ENCODE measurements around the gene DPP8. TPM values are rescaled to one million over a fixed set of nuclear protein-coding genes. Genes with fewer than 3 reads are reported as not detected.

DPP8 gene
- 10 to 100 TPM; 30.5 to 42.4 (median 41.5) TPM for total RNA-seq

DNA sequence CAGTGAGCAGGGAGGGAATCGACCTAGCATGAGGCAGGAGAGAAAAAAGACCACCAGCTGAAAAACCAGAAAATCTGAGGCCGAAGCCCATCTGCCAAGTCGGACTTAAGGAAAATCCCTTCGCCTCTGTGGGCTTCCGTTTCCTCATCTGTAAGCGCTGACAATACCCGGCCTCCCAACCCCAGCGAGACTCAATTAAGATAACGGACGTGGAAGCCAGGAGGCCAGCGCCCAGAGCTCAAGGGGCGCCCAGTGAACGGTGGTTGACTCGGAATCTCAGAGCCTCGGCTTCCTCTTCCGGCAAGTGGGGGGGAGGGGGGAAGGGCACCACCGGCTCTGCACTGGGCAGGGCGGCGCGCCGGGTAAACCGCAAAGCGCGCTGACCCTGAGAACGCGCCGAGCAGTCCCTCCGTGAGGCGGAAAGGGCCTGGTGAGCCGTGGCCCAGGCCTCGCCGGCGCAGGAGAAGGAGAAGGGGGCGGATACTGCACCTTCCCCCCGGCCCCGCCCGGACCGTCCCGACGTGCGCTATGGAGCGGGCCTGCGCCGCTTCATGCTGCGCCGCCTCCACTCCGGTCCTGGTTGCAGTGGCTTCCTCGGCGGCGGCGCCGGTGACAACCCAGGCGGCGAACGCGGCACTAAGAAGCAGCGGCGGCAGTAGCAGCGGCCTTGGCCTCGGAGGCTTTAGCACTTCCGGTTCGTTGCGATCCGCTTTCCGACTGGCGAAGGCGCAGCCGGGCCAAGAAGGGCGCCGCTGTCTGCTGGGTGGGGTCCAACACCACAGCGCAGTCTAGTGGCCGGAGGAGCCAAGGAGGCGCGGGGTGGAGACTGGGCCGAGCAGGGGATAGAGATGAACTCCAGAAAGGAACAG lies at the start of gene DPP8:
TSS of gene DPP8 (minus strand) at position 693 of the 869 bp plus-strand sequence. CDS start 5,136 bp downstream, outside the sequence.
- peak; percentile 65 to 73 for TF ChIP-seq POLR2A (IDR thresholded peaks at IDR 0.05)
- TF ChIP-seq, protein P1, sequence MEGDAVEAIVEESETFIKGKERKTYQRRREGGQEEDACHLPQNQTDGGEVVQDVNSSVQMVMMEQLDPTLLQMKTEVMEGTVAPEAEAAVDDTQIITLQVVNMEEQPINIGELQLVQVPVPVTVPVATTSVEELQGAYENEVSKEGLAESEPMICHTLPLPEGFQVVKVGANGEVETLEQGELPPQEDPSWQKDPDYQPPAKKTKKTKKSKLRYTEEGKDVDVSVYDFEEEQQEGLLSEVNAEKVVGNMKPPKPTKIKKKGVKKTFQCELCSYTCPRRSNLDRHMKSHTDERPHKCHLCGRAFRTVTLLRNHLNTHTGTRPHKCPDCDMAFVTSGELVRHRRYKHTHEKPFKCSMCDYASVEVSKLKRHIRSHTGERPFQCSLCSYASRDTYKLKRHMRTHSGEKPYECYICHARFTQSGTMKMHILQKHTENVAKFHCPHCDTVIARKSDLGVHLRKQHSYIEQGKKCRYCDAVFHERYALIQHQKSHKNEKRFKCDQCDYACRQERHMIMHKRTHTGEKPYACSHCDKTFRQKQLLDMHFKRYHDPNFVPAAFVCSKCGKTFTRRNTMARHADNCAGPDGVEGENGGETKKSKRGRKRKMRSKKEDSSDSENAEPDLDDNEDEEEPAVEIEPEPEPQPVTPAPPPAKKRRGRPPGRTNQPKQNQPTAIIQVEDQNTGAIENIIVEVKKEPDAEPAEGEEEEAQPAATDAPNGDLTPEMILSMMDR (IDR thresholded peaks at IDR 0.05) = peak; percentile 70 to 92 (median 85)
- peaks cover 5 to 22% (median 8%) of the 10 kb centered on the region in 4 donors for H3K4me1 ChIP-seq
- peak within 1 kb of the TSS; percentile 88 to 100 (median 94) for H3K4me3 ChIP-seq
- H3K27me3 ChIP-seq = no peaks in the 10 kb centered on the region
- peak; percentile 92 to 96 (median 95) for DNase-seq
- no peaks in the 10 kb centered on the region for H3K9me3 ChIP-seq
- no peaks in the 10 kb centered on the region for H3K36me3 ChIP-seq
- peak within 1 kb of the TSS; percentile 88 to 97 (median 92) for H3K27ac ChIP-seq

DNA sequence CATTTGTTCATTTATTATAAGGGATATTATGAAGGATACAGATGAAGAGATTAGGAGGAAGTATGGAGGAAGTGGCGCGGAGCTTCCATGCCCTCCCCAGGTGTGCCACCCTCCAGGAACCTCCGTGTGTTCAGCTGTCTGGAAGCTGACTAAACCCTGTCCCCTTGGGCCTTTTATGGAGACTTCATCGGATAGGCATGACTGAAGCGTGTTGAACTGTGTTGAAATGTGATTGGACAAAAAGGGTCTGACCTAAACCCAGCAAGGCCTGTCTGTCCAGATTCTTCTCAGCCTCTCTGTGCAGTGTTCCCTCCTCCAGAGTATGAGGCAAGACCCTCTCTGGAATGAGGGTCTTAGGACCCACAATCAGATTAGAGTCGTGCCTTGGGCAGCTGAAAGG lies 44.4 kb upstream of the DPP8 start:
- Histone ChIP-seq H3K36me3 (peaks cover 0 to 32% (median 0%) of the 10 kb centered on the region in 3 donors), H3K27me3 (no peaks in the 10 kb centered on the region), H3K9me3 (no peaks in the 10 kb centered on the region), H3K27ac (no peak overlapping the region), H3K4me3 (no peak overlapping the region), H3K4me1 (no peaks in the 10 kb centered on the region)
- TF ChIP-seq POLR2A (IDR thresholded peaks at IDR 0.05) = no peak
- TF ChIP-seq, protein P1 (IDR thresholded peaks at IDR 0.05) = no peak
- DNase-seq = no peak

DNA sequence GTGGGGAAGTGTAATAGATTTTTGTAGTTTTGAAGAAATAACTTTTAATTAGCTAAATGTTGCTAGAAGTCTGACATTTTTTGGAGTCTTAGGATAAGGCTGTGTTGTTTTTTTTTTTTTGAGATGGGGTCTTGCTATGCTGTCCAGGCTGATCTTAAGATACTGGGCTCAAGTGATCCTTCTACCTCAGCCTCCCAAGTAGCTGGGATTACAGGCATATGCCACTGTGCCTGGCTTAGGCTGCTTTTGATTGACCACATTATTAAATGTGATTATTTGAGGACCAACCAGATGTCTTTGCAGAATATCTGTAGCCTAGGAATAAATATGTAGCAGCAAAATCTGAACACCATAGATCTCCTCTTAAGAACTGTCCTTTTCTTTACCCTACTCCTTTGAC lies 42.5 kb upstream of the DPP8 start:
- DNase-seq = no peak
- no peak overlapping the region for H3K4me3 ChIP-seq
- TF ChIP-seq POLR2A (IDR thresholded peaks at IDR 0.05) = no peak
- TF ChIP-seq, protein P1 (IDR thresholded peaks at IDR 0.05) = no peak
- no peaks in the 10 kb centered on the region for H3K27me3 ChIP-seq
- H3K4me1 ChIP-seq = no peaks in the 10 kb centered on the region
- no peaks in the 10 kb centered on the region for H3K9me3 ChIP-seq
- H3K36me3 ChIP-seq = peaks cover 0 to 32% (median 0%) of the 10 kb centered on the region in 3 donors
- no peak overlapping the region for H3K27ac ChIP-seq

DNA sequence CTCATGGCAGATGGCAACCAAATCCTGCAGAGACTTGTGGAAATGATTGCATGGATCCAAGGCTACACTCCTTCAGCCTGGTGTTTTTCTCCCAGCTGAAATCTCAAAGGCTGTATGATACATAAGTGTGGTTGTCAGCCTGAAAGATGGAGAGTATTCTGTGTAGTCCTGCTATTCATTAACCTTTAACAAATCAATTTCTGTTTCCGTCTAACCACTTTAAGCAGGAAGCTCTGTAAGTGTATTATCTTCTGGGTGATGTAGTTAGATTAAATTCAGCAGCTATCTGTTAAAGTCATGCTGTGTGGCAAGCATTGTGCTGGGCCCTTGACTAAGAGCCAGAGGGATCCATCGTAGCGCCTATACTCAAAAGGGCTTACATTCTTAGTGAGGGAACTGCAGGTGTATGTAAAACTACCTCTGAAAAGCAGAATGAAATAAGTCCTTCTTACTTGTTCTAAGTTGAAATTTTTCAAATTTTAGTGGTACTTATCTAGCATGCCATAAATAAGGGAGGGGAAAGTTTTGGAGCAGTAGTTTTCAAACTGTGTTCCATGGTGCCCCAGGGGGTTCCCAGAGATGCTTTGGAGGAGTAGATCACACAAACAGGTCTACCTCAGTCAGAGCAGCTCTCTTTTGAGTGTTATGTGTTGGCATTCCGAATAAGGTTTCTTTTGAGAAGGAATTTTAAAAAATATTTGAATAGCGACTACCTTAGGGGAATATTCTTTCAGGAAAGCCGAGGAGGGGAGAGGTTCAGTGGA lies 41.7 kb upstream of the DPP8 start:
- H3K27me3 ChIP-seq = no peaks in the 10 kb centered on the region
- TF ChIP-seq, protein P1 (IDR thresholded peaks at IDR 0.05) = no peak
- TF ChIP-seq POLR2A (IDR thresholded peaks at IDR 0.05) = no peak
- no peaks in the 10 kb centered on the region for H3K4me1 ChIP-seq
- no peak overlapping the region for H3K27ac ChIP-seq
- no peaks in the 10 kb centered on the region for H3K9me3 ChIP-seq
- H3K4me3 ChIP-seq = no peak overlapping the region
- peaks cover 0 to 25% (median 0%) of the 10 kb centered on the region in 3 donors for H3K36me3 ChIP-seq
- DNase-seq = no peak

DNA sequence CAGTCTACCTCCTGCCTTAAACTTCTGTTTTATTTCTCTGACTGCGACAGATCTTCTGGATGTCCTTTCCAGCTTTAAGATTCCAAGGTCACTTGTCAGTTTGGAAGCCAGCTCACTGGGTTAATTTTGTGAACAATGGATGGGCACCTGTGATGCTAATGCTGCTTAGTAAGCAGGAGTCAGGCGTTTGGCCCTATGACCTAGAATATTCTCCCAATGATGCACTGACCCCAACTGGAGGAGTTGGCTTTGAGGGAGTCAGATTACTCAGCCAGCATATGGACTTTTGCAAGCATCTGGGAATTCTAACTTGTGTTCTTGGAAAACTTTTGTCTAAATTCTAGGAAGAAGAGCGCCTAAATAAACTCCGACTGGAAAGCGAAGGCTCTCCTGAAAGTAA lies 40.8 kb upstream of the DPP8 start:
- no peaks in the 10 kb centered on the region for H3K27me3 ChIP-seq
- H3K4me1 ChIP-seq = no peaks in the 10 kb centered on the region
- H3K27ac ChIP-seq = no peak overlapping the region
- H3K4me3 ChIP-seq = no peak overlapping the region
- no peaks in the 10 kb centered on the region for H3K9me3 ChIP-seq
- TF ChIP-seq, protein P1 (IDR thresholded peaks at IDR 0.05) = no peak
- no peak for TF ChIP-seq POLR2A (IDR thresholded peaks at IDR 0.05)
- DNase-seq = no peak
- H3K36me3 ChIP-seq = peaks cover 0 to 17% (median 0%) of the 10 kb centered on the region in 3 donors
